ENCODE data around the gene MAJIN. TPM values are rescaled to one million over a fixed set of nuclear protein-coding genes. Genes with fewer than 3 reads are reported as not detected.

Gene MAJIN
- total RNA-seq, 2 experiments from 2014 or later = not detected

DNA sequence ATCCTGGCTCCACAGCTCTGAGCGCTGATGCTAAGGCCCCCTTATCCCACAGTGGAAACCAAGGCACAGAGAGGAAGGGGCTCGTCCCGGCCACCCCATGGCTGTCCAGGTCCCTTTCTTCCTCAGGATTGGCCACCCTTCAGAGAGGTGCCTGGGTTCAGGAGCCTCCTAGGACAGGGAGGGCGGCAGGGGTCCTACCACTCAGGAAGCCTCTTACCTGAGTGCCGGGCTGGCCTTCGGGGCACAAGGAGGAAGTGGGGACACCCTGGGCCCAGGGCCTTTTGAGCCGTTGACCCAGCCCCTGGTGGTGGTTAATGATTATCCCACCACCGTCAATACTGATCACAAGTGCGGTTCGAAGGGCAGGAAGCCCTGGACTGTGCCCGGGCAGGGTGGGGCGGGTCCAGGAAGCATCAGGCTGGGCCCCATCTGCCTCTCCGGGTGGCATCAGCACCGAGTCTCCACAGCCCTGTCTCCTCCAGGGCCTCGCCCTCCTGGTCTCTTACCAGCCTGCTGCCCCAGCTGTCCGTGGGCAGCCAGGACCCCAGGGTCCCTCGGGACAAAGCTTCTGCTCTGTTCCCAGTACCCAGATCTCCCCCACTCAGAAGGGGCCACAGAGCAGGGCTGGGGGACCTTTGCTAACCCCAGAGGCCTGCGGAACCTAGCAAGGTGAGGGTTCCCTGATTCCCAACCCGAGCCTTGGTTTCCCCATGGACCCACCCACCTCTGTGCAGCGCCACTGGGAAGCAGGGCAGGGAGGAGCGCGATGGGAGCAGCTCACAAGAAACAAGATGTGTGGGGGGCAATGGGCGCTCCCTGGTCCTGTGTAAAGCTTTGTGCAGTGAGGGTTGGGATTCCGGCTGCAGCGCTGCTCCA is 78.5 kb downstream of the MAJIN start:
- ChIA-PET POLR2A (interaction anchor here (1.3 to 2.0 kb wide), 2 partner anchors 45 kb away, joined by 4 to 7 read pairs; no protein-coding TSS in a partner anchor), CTCF (ENCODE audit: unreplicated experiment) (interaction anchor here (1.0 to 2.9 kb wide), 4 partner anchors 10 to 45 kb away, joined by 4 to 9 read pairs (median 5); no protein-coding TSS in a partner anchor)
- no peaks in the 10 kb centered on the region for H3K9me2 ChIP-seq (ENCODE audit: insufficient read depth, low read length)
- no peak overlapping the region for H2AFZ ChIP-seq (ENCODE audit: low read length)
- H3K36me3 ChIP-seq (ENCODE audit: insufficient read depth, low read length) = peaks cover 5% of the 10 kb centered on the region; the same call in 1 of the 2 replicates
- H4K20me1 ChIP-seq (ENCODE audit: insufficient read depth, low read length) = no peaks in the 10 kb centered on the region
- intact Hi-C loops (cut with micrococcal nuclease; ENCODE audit: unreplicated experiment) = loop anchor here (1.0 to 5.0 kb wide), 2 partner anchors 46 to 106 kb away; no protein-coding TSS in a partner anchor
- no peaks in the 10 kb centered on the region for H3K9me3 ChIP-seq (ENCODE audit: low read length)
- no peak for TF ChIP-seq EZH2phosphoT487 (IDR thresholded peaks at IDR 0.05; ENCODE audit: borderline replicate concordance, low read depth, low read length)
- TF ChIP-seq, protein P1, sequence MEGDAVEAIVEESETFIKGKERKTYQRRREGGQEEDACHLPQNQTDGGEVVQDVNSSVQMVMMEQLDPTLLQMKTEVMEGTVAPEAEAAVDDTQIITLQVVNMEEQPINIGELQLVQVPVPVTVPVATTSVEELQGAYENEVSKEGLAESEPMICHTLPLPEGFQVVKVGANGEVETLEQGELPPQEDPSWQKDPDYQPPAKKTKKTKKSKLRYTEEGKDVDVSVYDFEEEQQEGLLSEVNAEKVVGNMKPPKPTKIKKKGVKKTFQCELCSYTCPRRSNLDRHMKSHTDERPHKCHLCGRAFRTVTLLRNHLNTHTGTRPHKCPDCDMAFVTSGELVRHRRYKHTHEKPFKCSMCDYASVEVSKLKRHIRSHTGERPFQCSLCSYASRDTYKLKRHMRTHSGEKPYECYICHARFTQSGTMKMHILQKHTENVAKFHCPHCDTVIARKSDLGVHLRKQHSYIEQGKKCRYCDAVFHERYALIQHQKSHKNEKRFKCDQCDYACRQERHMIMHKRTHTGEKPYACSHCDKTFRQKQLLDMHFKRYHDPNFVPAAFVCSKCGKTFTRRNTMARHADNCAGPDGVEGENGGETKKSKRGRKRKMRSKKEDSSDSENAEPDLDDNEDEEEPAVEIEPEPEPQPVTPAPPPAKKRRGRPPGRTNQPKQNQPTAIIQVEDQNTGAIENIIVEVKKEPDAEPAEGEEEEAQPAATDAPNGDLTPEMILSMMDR (conservative IDR thresholded peaks at IDR 0.05; ENCODE audit: low read length) = no peak
- no peak for DNase-seq (ENCODE audit: low spot score)
- BruUV-seq (replicated peaks) = no TSS peak
- no peak overlapping the region for H3K4me3 ChIP-seq (ENCODE audit: low read depth, low read length, poor library complexity, severe bottlenecking)
- no peak overlapping the region for H3K27ac ChIP-seq (ENCODE audit: low read depth, low read length, poor library complexity, severe bottlenecking)
- no peak overlapping the region for H3K4me2 ChIP-seq (ENCODE audit: low read length)
- H3K79me2 ChIP-seq (ENCODE audit: insufficient read depth, low read depth, low read length) = no peaks in the 10 kb centered on the region
- peaks cover 12% of the 10 kb centered on the region for H3K4me1 ChIP-seq (ENCODE audit: insufficient read depth, low read length, poor library complexity, severe bottlenecking)

- CTCF ChIA-PET (ENCODE audit: unreplicated experiment) = interaction anchor here (1.3 to 2.9 kb wide), 2 partner anchors 9 to 45 kb away, joined by 4 to 9 read pairs; no protein-coding TSS in a partner anchor
- no peak overlapping the region for H3K4me2 ChIP-seq (ENCODE audit: low read length)
- no peak overlapping the region for H3K4me3 ChIP-seq (ENCODE audit: low read depth, low read length, poor library complexity, severe bottlenecking)
- POLR2A ChIA-PET = interaction anchor here (2.0 kb wide), 1 partner anchor 44 kb away, joined by 4 read pairs; no protein-coding TSS in a partner anchor
- H3K4me1 ChIP-seq (ENCODE audit: insufficient read depth, low read length, poor library complexity, severe bottlenecking) = peaks cover 18% of the 10 kb centered on the region
- no peaks in the 10 kb centered on the region for H3K9me2 ChIP-seq (ENCODE audit: insufficient read depth, low read length)
- no peak overlapping the region for H2AFZ ChIP-seq (ENCODE audit: low read length)
- H3K27ac ChIP-seq (ENCODE audit: low read depth, low read length, poor library complexity, severe bottlenecking) = no peak overlapping the region
- H4K20me1 ChIP-seq (ENCODE audit: insufficient read depth, low read length) = no peaks in the 10 kb centered on the region
- peaks cover 3% of the 10 kb centered on the region; the same call in 1 of the 2 replicates for H3K36me3 ChIP-seq (ENCODE audit: insufficient read depth, low read length)
- H3K79me2 ChIP-seq (ENCODE audit: insufficient read depth, low read depth, low read length) = no peaks in the 10 kb centered on the region
- DNase-seq (ENCODE audit: low spot score) = no peak
- no peaks in the 10 kb centered on the region for H3K9me3 ChIP-seq (ENCODE audit: low read length)
- intact Hi-C loops (cut with micrococcal nuclease; ENCODE audit: unreplicated experiment) = loop anchor here (5.0 kb wide), 1 partner anchor 106 kb away; no protein-coding TSS in a partner anchor
- BruUV-seq (replicated peaks) = no TSS peak
- TF ChIP-seq EZH2phosphoT487 (IDR thresholded peaks at IDR 0.05; ENCODE audit: borderline replicate concordance, low read depth, low read length) = no peak
- TF ChIP-seq, protein P1 (conservative IDR thresholded peaks at IDR 0.05; ENCODE audit: low read length) = no peak
Observed at GRCh38 chr11:64892838-64893193, 79.1 kb downstream of the MAJIN start.
